GM13977 (cell line): Measurements from ENCODE around the gene SLC4A8.

Source experiments
- DNase-seq: peaks from one replicate; pipeline ENCODE4 v3.0.0; 2012; ENCODE audit warnings: low spot score
- in situ Hi-C: fragments of 300-500 bp; cut with MboI; formaldehyde crosslinking; loops from one replicate; pipeline ENCODE4 v1.12.0; 2022; ENCODE audit warnings: low sequenced_read_pairs, low pct_unique_long_range_greater_than_20kb, mixed read lengths, inconsistent platforms; ENCODE audit not compliant: unreplicated experiment
- TF ChIP-seq, protein P1 (sequence below): IDR thresholded peaks from 2 replicates; pipeline ENCODE4 v1.5.1; 2012; ENCODE audit warnings: mild to moderate bottlenecking, control low read depth; ENCODE audit not compliant: insufficient read depth; ENCODE audit errors: extremely low read depth, missing control alignments

The SLC4A8 gene

DNA sequence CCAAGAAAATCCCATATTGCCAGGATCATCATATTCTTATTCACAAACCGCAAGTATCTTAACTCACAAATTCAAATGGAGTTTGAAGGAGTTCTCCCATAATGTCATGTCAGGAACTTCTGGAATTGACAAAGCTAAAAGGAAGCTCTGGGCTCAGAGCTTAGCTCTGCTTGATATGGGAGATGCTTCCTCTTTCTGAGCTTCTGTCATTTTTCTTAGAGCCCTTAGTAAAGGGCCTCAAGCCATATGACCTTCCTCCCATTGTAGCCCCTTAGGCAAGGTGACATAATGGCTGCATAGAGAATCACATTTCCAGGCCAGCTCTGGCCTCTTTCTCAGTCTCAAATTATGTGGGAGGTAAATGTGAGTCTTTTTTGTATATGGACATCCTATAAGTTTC is 40.9 kb downstream of the SLC4A8 start:
- no peak for DNase-seq
- in situ Hi-C loops: no loop called here
- TF ChIP-seq, protein P1, sequence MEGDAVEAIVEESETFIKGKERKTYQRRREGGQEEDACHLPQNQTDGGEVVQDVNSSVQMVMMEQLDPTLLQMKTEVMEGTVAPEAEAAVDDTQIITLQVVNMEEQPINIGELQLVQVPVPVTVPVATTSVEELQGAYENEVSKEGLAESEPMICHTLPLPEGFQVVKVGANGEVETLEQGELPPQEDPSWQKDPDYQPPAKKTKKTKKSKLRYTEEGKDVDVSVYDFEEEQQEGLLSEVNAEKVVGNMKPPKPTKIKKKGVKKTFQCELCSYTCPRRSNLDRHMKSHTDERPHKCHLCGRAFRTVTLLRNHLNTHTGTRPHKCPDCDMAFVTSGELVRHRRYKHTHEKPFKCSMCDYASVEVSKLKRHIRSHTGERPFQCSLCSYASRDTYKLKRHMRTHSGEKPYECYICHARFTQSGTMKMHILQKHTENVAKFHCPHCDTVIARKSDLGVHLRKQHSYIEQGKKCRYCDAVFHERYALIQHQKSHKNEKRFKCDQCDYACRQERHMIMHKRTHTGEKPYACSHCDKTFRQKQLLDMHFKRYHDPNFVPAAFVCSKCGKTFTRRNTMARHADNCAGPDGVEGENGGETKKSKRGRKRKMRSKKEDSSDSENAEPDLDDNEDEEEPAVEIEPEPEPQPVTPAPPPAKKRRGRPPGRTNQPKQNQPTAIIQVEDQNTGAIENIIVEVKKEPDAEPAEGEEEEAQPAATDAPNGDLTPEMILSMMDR: no peak

- DNase-seq: no peak
- in situ Hi-C loops: no loop called here
- TF ChIP-seq, protein P1: no peak
These were observed 45.5 kb downstream of the SLC4A8 start for GRCh38 chr12:51470116-51470515.

GRCh38 chr12:51471111-51471864 is 46.7 kb downstream of the SLC4A8 start:
- in situ Hi-C loops: no loop called here
- TF ChIP-seq, protein P1: no peak

DNA sequence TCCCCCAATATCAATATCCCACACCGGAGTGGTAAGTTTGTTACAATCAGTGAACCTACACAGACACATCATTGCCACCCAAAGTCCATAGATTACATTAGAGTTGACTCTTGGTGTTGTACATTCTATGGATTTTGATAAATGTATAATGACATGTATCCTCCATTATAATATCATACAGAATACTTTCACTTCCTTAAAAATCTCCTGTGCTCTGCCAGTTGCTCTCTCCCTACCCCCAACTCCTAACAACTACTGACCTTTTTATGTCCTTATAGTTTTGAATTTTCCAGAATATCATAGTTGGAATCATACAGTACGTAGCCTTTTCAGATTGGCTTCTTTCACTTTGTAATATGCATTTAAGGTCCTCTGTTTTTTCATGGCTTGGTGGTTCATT is 48.4 kb downstream of the SLC4A8 start:
- TF ChIP-seq, protein P1: no peak
- no peak for DNase-seq
- in situ Hi-C loops: no loop called here

More at GRCh38 chr12:51471111-51471864, 46.7 kb downstream of the SLC4A8 start:
- DNase-seq: no peak

DNA sequence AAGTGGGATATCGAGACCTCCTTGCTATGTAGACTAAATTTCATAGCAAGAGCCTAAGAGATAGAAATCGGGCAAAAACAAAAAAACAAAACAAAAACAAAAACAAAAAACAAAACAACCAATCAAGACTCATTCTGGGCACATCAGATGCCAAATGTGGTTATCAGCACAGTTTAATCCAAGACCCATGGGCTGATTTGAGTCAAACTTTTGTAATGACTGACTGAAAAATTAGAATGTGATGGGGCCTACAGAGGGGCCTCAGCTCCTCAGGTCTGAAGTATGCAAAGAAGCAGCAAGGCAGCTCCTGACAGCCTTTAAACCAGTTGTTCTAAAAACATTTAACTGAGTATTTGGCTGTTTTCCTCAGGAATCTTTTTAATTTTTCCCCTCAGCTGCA is 49.3 kb downstream of the SLC4A8 start:
- TF ChIP-seq, protein P1: no peak

DNA sequence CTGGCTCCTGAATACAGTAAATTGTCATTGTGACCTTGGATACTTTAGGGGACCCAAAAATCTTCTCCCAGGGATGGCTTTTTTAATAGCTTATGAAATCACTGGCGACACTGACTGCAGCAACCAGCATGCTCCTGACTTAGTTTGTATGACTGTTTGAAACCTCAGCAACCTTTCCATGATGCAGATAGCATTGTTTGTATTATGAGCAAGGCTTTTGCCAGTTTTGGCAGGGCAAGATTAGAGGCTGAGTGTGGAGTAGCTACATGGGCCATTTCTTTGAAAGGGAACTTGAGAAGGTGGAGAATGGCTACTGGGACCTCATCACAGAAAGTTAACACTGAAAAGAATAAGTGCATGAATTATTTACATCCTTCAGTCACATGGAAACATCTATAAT is 50.9 kb downstream of the SLC4A8 start:
- TF ChIP-seq, protein P1: no peak
- in situ Hi-C loops: no loop called here
- DNase-seq: no peak

More for the DNA sequence above, 49.3 kb downstream of the SLC4A8 start:
- in situ Hi-C loops: no loop called here
- DNase-seq: no peak
